Neural crest cell (in vitro differentiated cells): Measurements from ENCODE around the gene STK33. TPM values are rescaled to one million over a fixed set of nuclear protein-coding genes. Genes with fewer than 3 reads are reported as not detected.

ENCODE experiments used
- DNase-seq: peaks from one replicate; pipeline ENCODE4 v3.0.0; 2021; ENCODE audit warnings: low read depth, mixed read lengths, low spot score
- H3K27ac Mint-ChIP-seq: one replicate; pipeline ENCODE4 v1.8.0; 2021; ENCODE audit warnings: mild to moderate bottlenecking, mixed read lengths; ENCODE audit not compliant: unreplicated experiment
- H3K27me3 Mint-ChIP-seq: 2 replicates; pipeline ENCODE4 v1.8.0; 2021; ENCODE audit warnings: low read depth, mild to moderate bottlenecking, mixed read lengths
- H3K36me3 Mint-ChIP-seq: 2 replicates; pipeline ENCODE4 v1.8.0; 2021; ENCODE audit warnings: low read depth, mild to moderate bottlenecking, mixed read lengths
- H3K4me1 Mint-ChIP-seq: 2 replicates; pipeline ENCODE4 v1.8.0; 2021; ENCODE audit warnings: mixed read lengths
- H3K4me3 Mint-ChIP-seq: one replicate; pipeline ENCODE4 v1.8.0; 2021; ENCODE audit warnings: mild to moderate bottlenecking, mixed read lengths
- H3K9me3 Mint-ChIP-seq: 2 replicates; pipeline ENCODE4 v1.8.0; 2021; ENCODE audit warnings: mixed read lengths
- CTCF ChIP-seq: fragments of 200-600 bp; sonication (generic); conservative IDR thresholded peaks from 2 replicates; pipeline ENCODE4 v1.5.0; 2021; ENCODE audit warnings: antibody characterized with exemption, mild to moderate bottlenecking
- total RNA-seq: library from RNA; stranded (reverse); gene quantifications from 2 replicates; pipeline ENCODE4 v1.2.1, GENCODE V29; 2021

STK33 gene
- total RNA-seq, 1 donor from 2014 or later, result 17.3 TPM

DNA sequence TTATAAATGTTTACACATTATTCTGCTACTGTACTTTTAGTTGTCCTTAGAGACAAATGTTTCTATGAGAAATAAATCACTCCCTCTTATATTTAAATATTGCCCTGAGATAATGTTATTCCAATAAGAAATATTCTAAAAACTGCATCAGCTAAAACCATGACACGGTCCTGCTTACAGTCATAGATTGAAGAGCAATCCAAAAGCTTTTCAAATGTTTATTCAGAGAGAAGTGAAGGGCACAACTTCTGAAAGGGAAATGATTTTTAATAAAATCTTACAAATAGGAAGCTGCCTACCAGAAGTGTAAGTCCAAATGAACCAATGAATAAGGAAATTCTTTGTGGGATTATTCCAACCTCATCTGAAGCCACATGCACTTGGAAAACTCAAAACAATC, 49.2 kb downstream of the STK33 start:
- no peak for DNase-seq
- Mint-ChIP-seq H3K27ac (no peak overlapping the region), H3K4me1 (no peaks in the 10 kb centered on the region), H3K9me3 (peaks cover 8% of the 10 kb centered on the region), H3K27me3 (no peaks in the 10 kb centered on the region), H3K36me3 (peaks cover 9% of the 10 kb centered on the region), H3K4me3 (no peak overlapping the region)
- TF ChIP-seq CTCF, result no peak

- no peak for DNase-seq
- H3K36me3 Mint-ChIP-seq, result peaks cover 4% of the 10 kb centered on the region
- H3K27ac Mint-ChIP-seq, result no peak overlapping the region
- no peak for TF ChIP-seq CTCF
- no peak overlapping the region for H3K4me3 Mint-ChIP-seq
- H3K4me1 Mint-ChIP-seq, result no peaks in the 10 kb centered on the region
- H3K27me3 Mint-ChIP-seq, result no peaks in the 10 kb centered on the region
- peaks cover 3% of the 10 kb centered on the region for H3K9me3 Mint-ChIP-seq
Observed at GRCh38 chr11:8543278-8543677, 50.8 kb downstream of the STK33 start.

- Mint-ChIP-seq H3K4me3 (no peak overlapping the region), H3K27me3 (no peaks in the 10 kb centered on the region), H3K27ac (no peak overlapping the region), H3K36me3 (no peaks in the 10 kb centered on the region), H3K9me3 (no peaks in the 10 kb centered on the region), H3K4me1 (no peaks in the 10 kb centered on the region)
- TF ChIP-seq CTCF, result no peak
- no peak for DNase-seq
Observed at GRCh38 chr11:8541448-8541847, 52.6 kb downstream of the STK33 start.

DNA sequence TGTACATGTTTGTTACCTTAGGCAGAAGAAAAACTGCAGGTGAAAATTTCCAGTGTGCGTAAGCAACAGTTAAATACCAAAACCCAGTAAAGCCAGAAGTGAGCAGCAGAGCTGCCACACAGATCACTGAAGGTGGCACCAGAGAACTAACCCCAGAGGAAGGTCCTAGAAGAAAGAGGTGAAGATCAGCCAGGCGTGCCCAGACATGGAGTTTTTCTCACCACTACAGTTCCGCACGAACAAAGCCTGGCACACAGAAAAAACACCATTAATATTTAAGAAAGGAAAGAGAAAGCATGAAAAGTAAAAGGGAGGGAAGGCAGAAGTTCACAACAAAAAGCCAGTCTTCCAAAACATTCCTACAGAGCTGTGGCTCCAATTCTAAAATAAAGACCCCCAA, 60.7 kb downstream of the STK33 start:
- Mint-ChIP-seq H3K36me3 (no peaks in the 10 kb centered on the region), H3K4me3 (no peak overlapping the region), H3K27ac (no peak overlapping the region), H3K4me1 (peaks cover 4% of the 10 kb centered on the region), H3K9me3 (no peaks in the 10 kb centered on the region), H3K27me3 (no peaks in the 10 kb centered on the region)
- DNase-seq, result no peak
- TF ChIP-seq CTCF, result no peak

DNA sequence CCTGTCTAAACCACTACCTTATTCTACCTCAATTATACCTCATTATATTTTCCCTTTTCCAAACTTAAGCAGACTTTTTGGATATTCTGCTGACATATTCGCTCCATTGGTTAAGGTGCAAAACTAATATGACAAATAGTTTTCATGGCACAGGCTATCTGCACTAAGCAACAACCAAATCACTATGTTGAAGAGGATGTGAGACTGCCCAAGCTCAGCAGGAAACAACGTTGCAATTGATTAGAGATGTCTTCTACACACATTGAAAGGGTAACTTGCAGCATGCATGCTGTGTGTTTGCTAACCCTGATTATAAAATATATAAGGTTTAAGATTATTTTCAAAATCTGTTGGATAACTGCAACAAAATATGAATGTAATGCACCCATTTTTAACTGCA, 61.6 kb downstream of the STK33 start:
- Mint-ChIP-seq H3K27ac (no peak overlapping the region), H3K4me1 (peaks cover 4% of the 10 kb centered on the region), H3K36me3 (no peaks in the 10 kb centered on the region), H3K27me3 (no peaks in the 10 kb centered on the region), H3K9me3 (no peaks in the 10 kb centered on the region), H3K4me3 (no peak overlapping the region)
- no peak for TF ChIP-seq CTCF
- DNase-seq, result no peak

- H3K9me3 Mint-ChIP-seq, result no peaks in the 10 kb centered on the region
- peaks cover 7% of the 10 kb centered on the region for H3K4me1 Mint-ChIP-seq
- no peak overlapping the region for H3K4me3 Mint-ChIP-seq
- H3K27ac Mint-ChIP-seq, result no peak overlapping the region
- no peaks in the 10 kb centered on the region for H3K27me3 Mint-ChIP-seq
- no peaks in the 10 kb centered on the region for H3K36me3 Mint-ChIP-seq
- no peak for DNase-seq
- no peak for TF ChIP-seq CTCF
Observed at GRCh38 chr11:8531982-8532381, 62.0 kb downstream of the STK33 start.
